Thyroid gland (tissue), 4 donors: ENCODE results near the gene CLSTN1.

Source experiments
- CTCF ChIP-seq, 6 experiments: fragments of 200-600 bp in 3 of 6; fragments of 450-650 bp in 3 of 6; sonication (generic) in 3 of 6; IDR thresholded peaks; one replicate each; pipeline ENCODE4 v1.5.1; 2016 to 2019; ENCODE audit warnings: antibody characterized with exemption in 6 of 6, mild to moderate bottlenecking in 2 of 6, inconsistent platforms in 1 of 6, moderate library complexity in 1 of 6
- POLR2A ChIP-seq, 2 donors: fragments of 450-650 bp; IDR thresholded peaks; one replicate each; pipeline ENCODE4 v1.6.1; 2017; ENCODE audit warnings: antibody characterized with exemption in 2 of 2, mild to moderate bottlenecking in 2 of 2, moderate library complexity in 1 of 2

GRCh38 chr1:9729523-9729922 is 94.2 kb downstream of the CLSTN1 start:
- TF ChIP-seq CTCF (IDR thresholded peaks at IDR 0.05) (no peak), POLR2A (IDR thresholded peaks at IDR 0.05) (no peak)
